GM04504 (cell line): Measurements from ENCODE around the gene SLC25A34.

Experiments used
- DNase-seq: peaks from one replicate; pipeline ENCODE4 v3.0.0-alpha.2; 2012; ENCODE audit warnings: low read depth

Gene SLC25A34

DNA sequence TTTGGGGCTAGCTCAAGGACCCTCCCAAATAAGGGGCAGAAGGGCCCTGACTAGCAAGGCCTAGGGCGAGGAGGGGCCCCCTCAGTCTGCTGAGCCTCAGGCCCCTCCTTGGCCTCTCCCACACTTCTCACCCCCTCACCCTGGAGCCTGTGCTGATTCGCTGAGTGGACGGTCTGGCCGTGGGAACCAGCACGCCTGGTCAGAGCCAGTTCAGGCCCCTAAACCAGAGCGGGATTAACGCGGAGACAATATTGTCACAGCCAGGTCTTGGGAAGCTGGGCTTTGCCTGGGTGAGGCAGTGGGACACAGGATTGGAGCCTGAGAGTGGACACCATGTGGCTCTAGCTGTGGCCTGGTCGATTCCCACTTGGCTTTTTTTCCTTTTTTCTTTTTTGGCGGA, 17.7 kb downstream of the SLC25A34 start:
- no peak for DNase-seq

DNA sequence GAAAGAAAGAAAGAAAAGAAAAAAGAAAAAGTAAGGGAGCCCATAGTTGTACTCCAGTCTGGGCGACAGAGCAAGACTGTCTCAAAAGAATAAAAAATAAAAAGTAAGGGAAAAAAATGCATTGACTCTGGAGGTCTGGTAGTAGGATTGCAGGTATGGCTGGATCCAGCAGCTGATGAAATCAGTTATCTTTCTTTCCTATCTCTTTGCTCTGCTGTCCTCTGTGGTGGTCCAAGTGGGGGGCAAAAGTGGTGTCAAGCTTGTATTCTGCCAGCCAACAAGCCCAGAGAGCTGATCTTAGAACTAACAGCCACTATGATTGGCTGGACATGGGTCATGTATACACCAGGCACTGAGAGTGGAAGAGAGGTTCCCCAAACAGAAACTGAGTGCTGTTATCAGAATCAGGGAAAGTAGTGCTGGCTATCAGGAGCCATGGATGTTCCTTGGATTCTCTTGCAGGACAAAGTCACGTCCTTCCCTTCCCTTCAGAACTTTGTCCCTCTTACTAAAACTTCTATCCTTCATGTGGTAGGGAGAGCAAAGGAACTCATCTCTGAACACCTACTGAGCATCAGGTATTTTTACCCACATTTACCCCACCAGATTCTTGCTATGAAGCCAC, 19.1 kb downstream of the SLC25A34 start:
- no peak for DNase-seq

DNA sequence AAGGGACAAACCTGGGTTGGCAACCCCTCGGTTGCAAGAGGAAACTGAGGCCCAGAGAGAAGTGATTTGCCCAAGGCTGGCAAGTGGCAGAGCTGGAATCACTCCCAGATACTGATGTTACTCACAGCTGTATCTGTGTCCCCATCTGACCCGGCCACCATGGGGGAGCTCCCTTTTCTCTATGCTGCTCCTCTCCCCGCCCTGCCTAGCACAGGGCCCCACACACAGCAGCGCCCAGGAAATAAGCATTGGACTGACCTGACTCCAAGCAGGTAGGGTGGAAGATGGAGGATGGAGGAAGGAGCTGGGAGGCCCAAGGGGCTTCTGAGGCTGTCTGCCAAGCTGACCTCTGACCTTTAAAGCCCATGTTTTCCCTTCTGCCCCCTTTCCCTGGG, 19.6 kb downstream of the SLC25A34 start:
- DNase-seq, result no peak

DNA sequence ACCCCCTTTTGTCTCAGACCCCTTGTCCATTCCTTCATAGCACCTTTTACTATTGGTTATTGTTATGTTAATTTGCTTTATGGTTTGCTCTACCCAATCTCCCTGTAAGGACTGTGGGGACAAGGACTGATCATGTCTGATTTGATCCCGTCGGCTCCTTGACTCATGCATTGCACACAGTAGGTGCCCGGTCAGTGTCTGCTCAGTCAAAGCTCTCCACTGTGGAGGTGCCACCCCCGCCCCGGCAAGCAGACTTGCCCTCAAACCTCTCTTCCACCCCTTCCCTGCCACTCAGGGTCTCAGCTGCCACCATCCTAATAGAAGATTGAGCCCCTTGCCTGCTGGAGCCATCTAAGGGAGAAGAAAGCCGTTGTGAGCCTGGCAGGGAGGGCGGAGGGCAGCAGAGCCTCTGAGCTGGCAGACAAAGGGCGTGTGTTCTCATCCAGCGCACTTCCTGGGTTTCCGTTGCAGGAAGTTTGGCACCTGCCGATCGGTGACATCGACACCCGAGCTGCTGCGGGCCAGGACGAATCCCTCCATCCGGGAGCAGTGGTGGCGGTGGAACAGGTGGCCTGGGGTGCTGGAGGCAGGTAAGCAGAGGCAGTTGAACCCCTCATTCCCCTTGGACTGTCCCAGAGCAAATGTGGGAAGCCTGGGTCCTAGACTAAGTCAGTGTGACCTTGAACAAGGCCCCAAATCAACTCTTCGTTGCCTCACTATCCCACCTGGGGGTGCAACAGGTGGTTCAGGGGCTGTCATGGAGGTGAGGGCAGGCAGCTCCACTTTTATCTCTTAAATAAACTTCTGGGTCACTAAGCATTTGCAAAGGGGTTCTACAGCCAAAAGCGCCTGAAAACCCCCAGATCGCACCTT, 20.3 kb downstream of the SLC25A34 start:
- DNase-seq, result no peak

DNA sequence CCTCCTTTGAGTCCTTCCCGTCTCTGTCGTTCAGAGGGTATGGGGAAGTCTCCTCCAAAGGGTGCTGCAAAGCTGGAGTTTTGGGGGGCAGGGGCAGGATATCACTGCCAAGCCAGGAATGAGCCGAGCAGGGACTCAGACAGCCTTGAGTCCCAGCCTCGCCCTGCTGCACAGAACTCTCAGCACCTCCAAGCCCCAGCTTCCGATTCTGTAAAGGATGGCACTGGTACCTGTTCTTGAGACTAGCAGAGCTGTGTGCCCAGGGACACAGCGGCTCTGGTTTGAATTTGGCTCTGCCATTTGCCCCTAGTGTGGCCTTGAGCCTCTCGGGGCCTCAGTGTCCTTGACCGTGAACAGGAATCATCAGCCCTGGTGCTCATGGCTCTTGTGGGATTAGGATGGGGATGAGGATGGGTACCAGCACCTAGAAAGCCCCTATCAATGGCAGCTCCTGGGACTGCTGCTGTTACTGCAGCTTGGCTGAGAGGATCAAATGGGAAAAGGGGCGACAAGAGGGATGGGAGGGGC, 21.0 kb downstream of the SLC25A34 start:
- no peak for DNase-seq

DNA sequence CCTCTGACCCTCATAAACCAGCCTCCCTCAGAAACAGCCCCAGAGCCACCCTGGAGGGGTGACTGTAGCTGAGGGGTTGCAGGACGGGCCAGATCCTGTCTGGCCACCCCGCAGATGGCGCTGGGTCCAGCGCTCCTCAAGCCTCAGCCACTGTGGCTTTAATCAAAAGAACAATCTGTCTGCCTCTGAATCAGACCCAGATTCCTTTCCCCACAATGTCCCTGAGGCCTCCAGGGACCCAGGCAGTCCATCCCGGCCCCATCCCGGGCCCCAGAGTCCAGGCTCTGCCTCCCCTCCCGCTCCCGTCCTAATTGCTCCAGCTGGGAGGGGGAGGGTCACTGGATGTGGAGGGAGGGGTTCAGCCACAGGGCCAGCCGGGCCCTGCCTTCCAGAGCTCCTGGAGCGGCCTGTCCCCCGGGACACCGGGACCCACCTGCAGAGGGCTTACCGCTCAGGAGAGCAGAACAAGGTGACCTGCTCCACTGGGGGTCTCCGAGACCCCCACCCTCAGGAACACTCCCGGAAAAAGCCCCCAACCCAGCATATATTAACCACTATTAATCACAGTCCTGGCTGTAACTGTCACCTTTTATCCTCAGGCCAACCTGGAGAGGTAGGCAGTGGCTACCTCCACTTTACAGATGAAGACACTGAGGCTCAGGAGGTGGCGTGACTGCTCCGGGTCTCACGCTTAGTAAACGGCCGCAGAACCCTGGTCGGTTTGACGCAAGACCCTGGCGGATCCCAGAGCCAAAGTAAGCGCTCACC, 21.7 kb downstream of the SLC25A34 start:
- no peak for DNase-seq

DNA sequence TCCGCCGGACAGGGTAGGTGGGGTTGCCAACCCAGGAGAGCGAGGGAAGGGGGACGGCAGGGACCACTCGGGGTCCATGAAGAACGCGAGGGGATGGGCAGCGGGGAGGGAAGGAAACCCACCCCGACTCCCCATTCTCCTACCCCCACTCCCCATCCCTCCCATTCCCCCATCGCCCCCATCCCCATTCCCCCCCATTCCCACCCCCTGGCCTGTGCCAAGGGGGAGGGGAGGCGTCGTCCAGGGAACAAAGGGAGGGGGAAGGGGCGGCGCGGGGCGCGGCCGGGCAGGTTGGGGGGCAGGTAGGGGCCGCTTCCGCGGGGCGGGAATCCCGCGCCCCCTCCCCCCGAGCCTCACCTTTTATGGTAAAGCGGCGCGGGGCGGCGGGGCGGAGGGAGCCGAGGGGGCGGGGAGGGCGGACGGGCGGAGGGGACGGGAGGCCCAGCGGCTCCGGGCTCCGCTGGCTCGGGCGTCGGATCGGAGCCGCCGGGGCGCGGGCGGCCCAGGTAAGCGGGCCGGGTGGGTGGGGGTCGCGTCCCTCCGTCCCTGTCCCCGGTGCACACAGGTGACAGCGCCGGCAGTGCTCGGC, 22.4 kb downstream of the SLC25A34 start, which contains the start of gene FBLIM1:
Gene FBLIM1, plus strand, starts transcription at position 453 of the 589 bp plus-strand sequence. CDS start 6,189 bp downstream, outside the sequence.
- no peak for DNase-seq

DNA sequence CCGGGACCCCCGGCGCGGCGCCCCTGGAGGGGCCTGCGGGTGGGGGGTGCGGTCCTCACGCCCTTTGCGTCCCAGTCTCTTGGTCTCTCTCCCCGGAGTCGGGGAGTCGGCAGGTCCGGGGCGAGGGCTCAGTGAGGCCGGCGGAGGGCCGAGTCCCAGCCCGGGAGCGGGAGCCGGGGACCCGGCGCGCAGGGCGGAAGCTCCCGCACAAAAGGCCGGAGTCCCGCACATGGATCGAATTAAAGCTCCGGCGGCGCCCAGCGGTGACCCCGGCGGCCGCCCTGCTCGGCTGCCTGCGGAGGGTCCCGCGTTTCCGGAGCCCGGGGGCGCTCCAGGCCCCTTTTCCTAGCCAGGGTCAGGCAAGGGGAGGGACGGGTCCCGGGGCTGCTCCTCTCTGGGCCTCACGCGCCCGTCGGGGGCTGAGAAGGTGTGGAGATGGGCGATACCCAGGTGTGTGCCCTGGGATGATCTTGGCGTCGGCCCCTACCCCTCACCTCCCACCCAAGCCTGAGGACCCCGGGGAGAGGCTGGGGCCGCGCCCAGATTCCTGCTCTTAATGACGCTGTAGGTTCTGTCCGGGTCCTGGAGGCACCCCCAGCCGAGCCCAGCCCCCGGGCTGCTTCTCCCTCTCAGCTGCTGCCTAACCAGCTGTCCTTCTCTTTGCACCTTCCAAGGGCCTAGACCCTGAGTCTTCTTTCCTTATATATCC, 23.0 kb downstream of the SLC25A34 start:
- no peak for DNase-seq

DNA sequence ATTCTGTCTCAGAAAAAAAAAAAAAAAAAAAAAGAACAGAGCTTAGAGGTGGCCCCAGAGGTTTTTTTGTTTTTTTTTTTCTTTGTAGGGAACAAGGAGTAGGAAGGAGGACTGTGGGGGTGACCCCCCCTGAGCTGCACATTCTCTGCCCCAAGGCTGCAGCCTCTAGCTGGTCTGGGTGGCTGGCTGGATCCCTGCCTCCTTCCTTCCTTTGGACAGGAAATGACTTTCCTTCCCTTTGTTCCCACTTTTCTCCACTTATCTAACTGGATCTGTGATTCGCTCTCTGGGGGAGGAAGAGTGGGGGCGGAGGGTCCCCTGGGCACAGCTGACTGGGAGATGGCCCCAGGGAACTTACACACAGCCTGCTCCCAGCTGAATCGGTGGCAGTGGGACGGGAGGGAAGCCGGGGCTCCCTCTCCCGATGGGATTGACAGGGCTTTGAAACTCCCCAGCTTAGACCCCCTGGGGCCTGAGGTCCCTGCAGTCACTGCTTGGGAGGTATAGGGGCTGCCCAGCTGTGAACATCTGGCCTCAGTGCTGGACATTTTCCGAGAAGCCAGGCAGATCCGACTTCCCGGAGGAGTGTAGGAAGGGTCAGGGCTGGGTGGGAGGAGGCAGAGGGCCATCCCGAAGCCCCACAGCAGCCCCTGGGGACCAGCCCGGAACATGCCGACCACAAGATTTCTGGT, 24.6 kb downstream of the SLC25A34 start:
- DNase-seq, result peak; percentile 42

DNA sequence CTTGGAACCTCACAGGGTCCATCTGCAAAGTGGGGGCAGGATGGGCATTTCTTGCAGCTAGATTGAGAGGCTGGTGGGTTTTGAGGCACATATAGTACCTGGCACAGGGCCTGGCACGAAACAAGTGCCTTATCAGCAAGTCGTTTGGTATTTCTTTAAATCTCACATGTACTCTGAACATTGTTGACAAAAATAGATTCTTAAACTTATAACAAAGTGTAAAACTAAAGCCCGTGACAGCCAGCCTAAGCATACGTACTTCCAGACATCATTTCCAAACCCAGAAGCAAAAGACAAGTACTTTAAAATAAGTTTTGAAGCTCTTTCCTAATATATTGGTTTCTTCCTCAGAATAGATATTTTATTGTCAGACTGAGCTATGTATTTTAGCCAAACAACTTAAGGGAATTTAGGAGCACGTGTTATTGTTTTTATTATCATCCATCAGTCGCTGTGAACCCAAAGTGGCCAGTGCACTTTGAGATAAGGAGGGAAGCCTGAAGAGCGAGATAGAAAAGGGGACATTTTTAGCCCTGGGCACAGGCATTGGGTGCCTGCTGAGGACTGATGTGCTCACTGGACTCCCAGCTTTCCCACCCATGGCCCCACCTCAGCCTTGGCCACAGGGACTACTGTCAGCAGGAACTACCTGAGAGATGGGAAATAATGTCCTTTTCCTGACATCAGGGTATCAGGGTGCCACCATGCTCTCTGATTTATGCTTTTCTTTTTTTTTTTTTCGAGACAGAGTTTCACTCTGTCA, 25.5 kb downstream of the SLC25A34 start:
- DNase-seq, result no peak

DNA sequence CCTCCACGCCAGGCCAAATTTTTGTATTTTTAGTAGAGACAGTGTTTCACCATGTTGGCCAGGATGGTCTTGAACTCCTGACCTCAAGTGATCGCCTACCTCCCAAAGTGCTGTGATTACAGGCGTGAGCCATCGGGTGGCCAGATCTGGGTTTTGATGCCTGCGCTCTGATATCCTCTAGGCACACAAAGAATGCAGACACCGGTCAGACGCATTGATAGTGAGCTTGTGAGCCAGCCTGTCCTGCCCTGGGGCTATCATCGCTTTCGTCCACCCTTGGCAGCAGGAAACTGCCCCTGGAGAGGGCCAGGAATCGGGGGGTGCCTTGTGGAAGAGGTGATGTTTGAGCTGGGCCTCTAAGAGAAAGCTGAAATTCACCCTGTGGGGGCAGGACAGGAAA, 26.5 kb downstream of the SLC25A34 start:
- DNase-seq, result no peak

DNA sequence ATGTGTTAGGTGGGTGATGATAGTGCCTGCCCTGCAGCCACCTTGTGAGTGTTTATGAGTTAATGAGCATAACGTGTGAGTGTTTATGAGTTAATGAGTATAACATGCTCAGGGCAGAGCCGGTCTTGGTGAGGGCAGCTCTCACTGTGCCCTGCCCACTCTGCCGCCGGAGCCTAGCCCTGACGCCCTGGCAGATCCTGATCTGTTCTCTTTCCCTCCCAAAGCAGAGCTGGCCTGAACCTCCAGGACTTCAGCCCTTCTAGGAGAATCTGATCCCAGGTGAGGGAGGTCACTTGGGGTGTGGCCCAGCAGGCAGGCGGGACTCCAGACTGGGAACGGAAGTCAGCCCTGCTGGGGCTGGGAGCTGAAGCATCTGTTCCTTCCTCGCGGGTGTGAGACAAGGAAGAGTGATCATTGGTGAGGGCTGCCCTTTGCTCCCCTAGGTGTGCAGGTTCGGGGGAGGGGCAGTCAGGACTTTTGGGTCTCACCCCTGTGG, 28.3 kb downstream of the SLC25A34 start:
- no peak for DNase-seq

DNA sequence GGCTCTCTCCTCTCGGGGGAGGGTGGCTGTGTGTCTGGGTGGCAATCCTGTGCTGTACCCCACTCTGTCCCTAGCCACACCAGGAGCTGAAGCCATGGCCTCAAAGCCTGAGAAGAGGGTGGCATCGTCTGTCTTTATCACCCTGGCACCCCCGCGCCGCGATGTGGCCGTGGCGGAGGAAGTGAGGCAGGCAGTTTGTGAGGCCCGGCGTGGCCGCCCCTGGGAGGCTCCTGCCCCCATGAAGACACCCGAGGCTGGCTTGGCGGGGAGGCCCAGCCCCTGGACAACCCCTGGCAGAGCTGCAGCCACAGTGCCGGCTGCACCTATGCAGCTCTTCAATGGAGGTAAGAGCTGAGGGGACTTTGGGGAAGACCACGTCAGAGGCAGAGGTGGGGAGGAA, 28.8 kb downstream of the SLC25A34 start:
- no peak for DNase-seq

DNA sequence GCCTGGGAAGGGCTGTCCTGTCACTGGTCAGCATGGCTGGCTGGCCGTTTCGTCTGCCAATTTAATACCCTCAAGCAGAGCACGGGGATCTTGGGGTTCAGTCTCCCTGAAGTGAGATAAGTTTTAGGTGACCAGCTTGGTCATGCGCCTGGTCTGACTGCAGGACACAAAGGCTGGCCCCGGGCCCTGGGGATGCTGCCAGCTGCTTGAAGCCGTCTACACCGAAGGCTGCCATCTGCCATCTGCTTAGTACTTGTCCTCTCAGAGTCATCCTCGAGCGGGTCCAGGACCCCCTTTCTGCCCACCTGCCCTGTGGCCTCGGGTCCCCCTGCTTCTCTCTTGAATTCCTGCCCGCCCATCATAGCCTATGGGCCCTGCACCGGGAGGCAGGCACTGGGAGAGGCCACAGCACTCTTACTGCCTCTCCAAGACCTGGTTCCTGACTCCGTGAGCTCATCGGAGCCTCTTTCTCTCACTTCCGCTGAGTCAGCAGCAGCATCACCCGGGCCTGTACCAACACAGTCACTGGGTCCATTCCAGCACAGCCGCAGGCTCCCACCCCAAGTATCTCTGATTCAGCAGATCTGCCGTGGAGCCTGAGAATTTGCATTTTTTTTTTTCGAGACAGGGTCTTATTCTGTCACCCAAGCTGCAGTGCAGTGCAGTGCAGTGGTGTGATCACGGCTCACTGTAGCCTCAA, 29.6 kb downstream of the SLC25A34 start:
- no peak for DNase-seq

DNA sequence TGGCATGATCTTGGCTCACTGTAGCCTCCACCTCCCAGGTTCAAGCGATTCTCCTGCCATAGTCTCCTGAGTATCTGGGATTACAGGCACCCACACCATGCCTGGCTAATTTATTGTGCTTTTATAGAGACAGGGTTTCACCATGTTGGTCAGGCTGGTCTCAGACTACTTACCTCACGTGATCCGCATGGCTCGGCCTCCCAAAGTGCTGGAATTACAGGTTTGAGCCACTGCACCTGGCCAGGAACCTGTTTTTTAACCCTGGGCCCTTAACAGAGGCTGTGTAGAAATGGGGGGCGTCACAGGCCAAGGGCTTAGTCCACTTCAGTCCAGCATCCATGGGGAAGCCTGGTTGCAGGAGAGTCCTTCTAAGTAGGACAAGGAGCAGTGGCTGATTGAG, 31.9 kb downstream of the SLC25A34 start:
- DNase-seq, result no peak

DNA sequence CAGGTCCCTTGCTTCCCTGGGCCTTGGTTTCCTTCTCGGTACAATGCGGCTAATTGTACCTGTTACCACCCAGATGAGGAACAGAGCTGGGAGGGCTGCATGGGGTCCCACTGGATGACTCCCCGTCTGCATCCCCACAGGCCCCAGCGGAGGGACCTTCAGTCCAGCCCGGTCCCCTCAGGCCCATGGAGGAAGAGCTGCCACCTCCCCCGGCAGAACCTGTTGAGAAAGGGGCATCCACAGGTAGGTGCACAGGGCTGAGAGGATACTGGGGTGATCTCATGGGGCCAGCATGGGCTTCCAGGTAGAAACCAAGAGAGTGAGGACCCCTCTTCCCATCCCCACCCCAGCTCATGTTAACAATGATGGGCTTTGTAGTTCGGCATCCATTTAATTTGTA, 32.3 kb downstream of the SLC25A34 start:
- no peak for DNase-seq

DNA sequence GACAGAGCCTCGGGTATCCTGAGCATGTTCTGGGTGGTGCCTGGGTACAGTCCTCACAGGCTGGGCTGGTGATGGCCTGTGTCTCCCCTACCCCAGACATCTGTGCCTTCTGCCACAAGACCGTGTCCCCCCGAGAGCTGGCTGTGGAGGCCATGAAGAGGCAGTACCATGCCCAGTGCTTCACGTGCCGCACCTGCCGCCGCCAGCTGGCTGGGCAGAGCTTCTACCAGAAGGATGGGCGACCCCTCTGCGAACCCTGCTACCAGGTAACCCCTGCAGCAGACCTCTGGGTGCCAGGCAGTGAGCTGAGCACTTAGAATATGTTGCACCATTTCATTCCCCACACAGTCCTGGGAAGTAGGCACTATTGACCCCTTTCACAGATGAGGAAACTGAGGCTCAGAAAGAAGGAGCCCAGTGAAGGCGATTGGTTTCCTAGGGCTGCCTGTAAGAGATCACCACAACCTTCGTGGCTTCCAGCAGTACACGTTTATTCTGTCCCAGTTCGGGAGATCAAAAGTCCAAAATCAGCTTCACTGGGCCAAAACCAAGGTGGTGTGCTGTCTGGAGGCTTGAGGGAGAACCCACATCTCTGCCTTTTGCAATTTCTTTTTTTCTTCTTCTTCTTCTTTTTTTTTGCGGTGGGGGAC, 34.4 kb downstream of the SLC25A34 start:
- DNase-seq, result no peak

DNA sequence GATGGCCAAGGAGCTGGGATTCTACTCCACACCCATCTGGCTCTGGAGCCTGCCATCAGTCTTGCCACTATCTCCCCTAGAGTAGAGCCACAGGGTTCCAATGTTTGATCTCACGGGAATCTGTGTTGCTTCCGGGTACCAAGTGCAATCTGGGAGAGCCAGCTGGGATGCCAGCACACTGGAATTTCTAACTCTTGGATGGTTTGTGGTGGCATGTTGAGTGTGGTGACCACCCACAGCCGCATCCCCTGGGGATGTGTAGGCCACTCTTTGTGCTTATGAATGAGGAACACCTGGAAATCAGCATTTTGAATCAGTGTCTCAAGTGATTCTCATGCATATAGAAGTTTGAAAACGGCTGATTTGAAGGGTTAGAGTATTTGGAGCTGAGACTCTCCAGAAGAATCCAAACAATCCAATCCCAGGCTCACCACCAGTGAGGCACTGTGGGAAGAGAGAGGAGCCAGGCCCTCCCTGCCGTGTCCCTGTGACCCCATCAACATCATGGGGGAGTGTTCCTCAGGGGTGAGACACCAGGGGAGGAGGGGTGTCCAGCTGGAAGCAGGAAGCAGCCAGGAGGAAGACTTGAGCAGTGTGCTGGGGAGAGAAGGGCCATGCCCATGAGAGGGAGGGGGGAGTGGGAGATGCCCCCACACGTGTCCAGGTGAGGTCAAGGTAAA, 35.9 kb downstream of the SLC25A34 start:
- no peak for DNase-seq
